ENCODE data around the gene CWC27.

Gene CWC27

GRCh38 chr5:65026816-65027548 is 258.3 kb downstream of the CWC27 start:
- TF ChIP-seq CTCF (IDR thresholded peaks at IDR 0.05) (no peak), ZFX (IDR thresholded peaks at IDR 0.05; ENCODE audit: borderline replicate concordance) (no peak)
- no peak overlapping the region for H3K27ac ChIP-seq

GRCh38 chr5:65029178-65029577 is 260.4 kb downstream of the CWC27 start:
- TF ChIP-seq CTCF (IDR thresholded peaks at IDR 0.05), result no peak
- H3K27ac ChIP-seq, result no peak overlapping the region

- TF ChIP-seq CTCF (IDR thresholded peaks at IDR 0.05), result no peak
- no peak overlapping the region for H3K27ac ChIP-seq
Measured at GRCh38 chr5:65030056-65030455, 261.3 kb downstream of the CWC27 start.

GRCh38 chr5:65032250-65032649 is 263.5 kb downstream of the CWC27 start:
- H3K27ac ChIP-seq, result no peak overlapping the region
- TF ChIP-seq CTCF (IDR thresholded peaks at IDR 0.05) (no peak), ZFX (IDR thresholded peaks at IDR 0.05; ENCODE audit: borderline replicate concordance) (no peak)

- H3K27ac ChIP-seq, result no peak overlapping the region
- TF ChIP-seq CTCF (IDR thresholded peaks at IDR 0.05) (no peak), ZFX (IDR thresholded peaks at IDR 0.05; ENCODE audit: borderline replicate concordance) (no peak)
Measured at GRCh38 chr5:65034029-65034812, 265.5 kb downstream of the CWC27 start.

GRCh38 chr5:65034813-65035209 is 266.1 kb downstream of the CWC27 start:
- TF ChIP-seq ZFX (IDR thresholded peaks at IDR 0.05; ENCODE audit: borderline replicate concordance) (no peak), CTCF (IDR thresholded peaks at IDR 0.05) (no peak)
- peak overlapping the region; percentile 59 for H3K27ac ChIP-seq
